Activated CD4-positive, alpha-beta T cell treated with anti-CD3 and anti-CD28 coated beads, Interleukin-2, amount 50 U/mL, for 4 hours (primary cell): ENCODE data around the gene SGPL1.
"Not testable (repeated sequence)": the region's sequence is repeated elsewhere in the genome, so short reads cannot be mapped to it uniquely, and the experiment has no call there.

Experiments used
- DNase-seq, 2 experiments: peaks; one replicate each; pipeline ENCODE4 v3.0.0-alpha.2; 2020

SGPL1 gene, protein sequence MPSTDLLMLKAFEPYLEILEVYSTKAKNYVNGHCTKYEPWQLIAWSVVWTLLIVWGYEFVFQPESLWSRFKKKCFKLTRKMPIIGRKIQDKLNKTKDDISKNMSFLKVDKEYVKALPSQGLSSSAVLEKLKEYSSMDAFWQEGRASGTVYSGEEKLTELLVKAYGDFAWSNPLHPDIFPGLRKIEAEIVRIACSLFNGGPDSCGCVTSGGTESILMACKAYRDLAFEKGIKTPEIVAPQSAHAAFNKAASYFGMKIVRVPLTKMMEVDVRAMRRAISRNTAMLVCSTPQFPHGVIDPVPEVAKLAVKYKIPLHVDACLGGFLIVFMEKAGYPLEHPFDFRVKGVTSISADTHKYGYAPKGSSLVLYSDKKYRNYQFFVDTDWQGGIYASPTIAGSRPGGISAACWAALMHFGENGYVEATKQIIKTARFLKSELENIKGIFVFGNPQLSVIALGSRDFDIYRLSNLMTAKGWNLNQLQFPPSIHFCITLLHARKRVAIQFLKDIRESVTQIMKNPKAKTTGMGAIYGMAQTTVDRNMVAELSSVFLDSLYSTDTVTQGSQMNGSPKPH

DNA sequence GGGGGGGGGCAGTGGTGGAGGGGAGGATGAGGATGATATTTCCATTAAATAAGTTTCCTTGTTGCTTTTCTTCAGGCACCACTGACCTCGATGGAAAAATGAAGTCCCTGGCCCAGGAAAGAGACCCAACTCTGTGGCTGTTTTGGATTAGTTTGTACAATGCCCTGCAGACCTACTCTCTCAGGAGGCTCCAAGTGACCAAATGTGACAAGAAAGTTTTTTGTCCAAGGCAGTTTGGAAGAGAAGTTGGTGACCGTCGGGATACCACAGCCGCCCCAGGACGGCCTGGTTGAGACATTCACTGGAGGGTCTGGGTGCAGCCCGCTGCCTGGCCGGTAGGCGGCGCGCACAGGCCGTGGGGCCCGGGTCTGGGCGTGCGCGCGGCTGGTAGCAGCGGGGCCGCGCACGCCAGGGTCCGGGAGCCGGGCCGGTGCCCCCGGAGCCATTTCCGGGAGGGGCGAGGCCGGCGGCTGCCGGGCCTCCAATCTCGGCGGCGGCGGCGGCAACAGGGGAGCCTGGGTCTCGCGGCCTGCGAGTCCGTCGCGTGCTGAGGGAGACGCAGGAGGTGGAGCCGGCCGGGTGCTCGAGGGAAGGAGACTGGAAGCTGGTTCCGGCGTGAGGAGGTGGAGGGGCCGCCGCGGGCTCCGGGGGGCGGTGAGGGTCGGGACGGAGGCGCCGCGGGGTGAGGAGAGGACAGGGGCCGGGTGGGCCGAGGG, at the start of gene SGPL1:
Gene SGPL1 (plus strand): TSS at position 445 of the 716 bp plus-strand sequence. CDS start 906 bp downstream, outside the sequence.
- DNase-seq, result peak; percentile 76 to 78

DNA sequence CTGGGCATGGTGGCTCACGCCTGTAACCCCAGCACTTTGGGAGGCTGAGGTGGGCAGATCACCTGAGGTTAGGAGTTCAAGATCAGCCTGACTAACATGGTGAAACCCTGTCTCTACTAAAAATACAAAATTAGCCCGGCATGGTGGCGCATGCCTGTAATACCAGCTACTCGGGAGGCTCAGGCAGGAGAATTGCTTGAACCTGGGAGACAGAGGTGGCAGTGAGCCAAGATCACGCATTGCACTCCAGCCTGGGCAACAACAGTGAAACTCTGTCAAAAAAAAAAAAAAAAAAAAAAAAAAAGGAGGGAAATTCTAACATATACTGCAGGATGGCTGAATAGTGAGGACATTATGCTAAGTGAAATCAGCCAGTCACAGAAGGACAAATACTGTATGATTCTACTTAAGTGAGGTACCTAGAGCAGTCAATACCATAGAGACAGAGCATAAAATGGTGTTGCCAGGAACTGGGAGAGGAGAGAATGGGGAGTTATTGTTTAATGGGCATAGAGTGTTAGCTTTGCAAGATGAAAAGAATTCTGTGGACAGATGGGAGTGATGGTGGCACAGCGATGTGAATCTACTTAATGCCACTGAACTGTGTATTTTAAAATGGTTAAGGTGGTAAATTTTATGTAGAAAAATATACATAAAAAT, 47.6 kb upstream of the SGPL1 start:
- not testable (repeated sequence) for DNase-seq

DNA sequence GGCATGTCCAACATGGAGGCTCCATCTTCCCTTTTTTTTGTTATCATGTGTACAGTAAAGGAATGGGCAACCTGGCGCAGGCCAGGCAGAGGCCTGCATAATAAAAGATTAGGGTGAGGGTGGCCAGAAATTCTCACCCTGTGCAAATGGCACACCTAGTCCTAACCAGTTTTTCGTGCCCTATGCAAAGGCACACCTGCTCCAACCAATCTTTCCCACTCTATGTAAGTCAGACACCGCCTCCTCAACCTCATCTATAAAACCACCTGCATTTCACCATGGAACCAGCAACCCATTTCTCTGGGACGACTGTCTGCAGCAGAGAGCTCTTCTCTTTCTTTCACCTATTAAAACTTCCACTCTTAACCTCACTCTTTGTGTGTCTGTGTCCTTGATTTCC, 46.6 kb upstream of the SGPL1 start:
- DNase-seq, result no peak

DNA sequence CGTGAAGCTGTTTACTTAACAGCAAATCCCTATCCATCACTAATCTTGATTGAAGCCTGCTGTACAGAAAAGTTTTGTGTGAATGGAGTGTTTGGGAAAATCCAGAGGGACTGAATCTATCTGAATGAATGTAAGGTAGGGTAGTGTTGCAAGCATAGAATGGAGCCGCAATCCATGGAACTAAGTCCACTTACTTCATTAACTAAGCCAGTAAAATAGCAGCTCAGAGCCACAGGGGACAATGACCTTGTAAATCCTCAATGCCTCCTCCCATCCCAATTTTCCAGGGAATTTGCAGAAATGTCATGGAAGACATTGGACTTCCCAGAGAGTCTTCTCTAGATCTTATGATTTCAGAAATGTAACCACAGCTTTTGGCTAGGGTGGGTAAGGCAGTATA, 45.7 kb upstream of the SGPL1 start:
- DNase-seq, result no peak

DNA sequence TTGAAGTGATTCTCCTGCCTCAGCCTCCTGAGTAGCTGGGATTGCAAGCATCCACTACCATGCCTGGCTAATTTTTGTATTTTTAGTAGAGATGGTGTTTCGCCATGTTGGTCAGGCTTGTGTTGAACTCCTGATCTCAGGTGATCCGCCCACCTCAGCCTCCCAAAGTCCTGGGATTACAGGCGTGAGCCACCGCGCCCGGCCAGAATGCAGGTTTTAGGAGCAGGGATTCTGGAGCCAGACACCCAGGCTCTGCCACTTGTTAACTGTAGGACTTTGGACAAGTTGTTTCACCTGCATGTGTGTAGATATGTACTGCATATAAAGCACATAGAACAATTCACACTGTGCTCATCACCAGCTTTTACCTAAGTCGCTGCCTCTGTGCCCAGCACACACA, 45.2 kb upstream of the SGPL1 start:
- not testable (repeated sequence) for DNase-seq

DNA sequence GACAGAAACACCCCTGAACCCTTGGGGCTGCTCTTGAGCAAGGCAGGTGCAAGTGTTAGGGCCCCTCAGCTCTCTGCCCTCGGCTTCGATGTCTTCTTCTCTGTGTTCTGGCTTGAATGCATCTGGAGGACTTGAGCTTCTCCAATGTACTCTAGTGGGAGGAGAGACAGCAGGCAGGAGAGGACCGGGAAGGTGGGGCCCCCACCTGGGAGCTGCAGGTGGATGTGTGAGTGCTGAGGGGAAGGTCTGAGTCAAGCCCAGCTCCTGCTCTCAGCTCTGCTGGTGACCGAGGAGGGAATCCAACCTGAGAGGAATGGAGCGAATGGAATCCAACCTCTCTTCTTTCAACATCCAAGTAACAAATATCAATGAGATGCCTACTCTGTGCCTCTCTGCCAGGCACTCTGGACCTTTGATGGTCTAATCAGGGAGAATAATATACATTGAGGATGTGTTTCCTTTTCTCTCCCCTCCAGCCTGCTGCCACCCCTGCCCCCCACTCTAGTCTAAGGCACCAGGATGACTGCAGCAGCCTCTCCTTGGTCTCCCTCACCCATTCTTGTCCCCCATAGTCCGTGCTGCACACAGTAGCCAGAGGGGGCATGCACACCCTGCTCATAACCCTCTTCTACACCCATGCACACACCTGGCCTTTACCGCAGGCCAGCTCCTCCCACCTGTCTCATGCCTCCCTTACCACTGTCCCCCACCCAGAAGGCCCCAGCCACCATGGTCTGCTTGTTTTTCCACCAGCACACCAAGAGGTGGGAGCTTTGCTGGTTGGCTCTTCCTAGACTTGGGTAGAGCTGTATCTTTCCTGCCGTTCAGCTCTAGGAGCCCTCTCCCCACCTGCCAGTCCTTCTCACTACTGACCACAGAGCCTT, 44.2 kb upstream of the SGPL1 start:
- no peak for DNase-seq

DNA sequence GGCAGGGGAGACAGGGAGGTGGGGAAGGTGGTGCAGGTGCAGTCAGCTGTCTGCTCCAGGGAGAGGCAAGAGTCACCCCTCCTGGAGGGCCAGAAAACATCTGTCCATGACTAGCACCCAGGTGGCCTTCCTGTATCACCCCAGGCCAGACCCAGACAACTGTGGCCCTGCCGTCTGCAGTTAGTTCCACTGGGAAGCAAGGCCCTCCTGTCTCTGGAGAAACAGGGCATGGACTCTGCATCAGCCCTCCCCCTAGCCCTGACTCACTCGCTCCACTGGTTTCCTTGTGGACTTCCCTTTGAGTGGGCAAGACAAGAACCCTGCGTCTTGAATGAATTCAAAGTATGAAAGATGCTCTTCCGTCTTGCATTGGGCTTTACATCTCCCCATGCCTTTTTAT, 43.1 kb upstream of the SGPL1 start:
- DNase-seq, result no peak

DNA sequence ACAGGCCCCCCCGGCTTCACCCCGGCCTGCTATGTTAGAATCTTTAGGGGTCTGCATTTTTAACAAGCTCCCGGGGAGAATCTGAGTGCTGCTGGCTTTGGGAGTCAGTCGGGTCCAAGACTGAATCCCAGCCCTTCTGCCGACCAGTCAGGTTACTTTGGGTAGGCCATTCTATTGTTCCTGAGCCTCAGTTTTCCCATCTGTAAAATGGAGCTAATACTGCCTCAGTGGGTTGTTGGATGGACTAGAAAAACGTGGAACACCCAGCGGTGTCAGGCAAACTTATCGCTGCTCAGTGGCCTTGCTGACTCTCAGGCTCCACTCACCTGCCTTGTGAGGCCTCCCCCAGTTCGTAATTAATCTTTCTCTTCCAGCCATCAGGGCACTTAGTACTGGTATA, 42.3 kb upstream of the SGPL1 start:
- no peak for DNase-seq

DNA sequence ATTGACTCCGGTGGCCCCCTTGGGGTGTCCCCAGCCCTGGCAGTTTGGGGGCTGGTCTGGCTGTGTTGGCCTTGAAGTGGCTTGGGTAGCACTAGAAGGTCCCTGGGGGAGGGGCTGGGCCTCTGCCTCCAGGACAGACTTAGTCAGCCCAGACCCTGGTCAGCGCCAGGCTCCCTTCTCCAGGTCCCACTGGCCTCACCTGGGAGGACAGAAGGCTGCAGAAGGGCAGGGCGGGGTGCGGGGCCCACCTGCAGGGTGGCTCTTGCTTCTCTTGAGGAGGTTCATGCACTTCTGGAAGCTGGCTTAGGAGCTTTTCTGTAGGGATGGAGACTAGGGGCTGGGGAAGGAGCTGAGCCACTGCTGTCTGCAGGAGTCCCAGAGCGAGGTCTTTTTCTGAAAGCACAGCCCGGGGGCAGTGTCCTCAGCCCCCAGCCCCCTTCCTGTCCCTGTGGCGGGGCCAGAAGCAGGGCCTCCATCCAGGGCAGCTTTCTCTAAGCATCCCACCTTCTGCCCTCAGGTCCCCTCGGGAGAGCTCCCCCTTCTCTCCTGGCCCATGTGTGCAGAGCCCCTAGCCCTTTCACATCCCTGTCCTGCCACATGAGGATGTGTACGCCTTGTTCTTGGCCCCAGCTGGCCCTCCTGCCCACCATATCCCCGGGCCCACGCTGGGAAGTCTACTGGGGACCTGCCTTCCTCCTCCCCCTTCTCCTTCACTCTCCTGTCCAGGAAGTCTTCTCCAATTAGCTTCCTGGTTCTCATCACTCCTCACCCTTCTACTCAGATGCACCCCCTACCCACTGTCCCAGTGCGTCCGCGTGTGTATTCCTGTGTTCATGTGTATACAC, 41.6 kb upstream of the SGPL1 start:
- DNase-seq, result no peak

DNA sequence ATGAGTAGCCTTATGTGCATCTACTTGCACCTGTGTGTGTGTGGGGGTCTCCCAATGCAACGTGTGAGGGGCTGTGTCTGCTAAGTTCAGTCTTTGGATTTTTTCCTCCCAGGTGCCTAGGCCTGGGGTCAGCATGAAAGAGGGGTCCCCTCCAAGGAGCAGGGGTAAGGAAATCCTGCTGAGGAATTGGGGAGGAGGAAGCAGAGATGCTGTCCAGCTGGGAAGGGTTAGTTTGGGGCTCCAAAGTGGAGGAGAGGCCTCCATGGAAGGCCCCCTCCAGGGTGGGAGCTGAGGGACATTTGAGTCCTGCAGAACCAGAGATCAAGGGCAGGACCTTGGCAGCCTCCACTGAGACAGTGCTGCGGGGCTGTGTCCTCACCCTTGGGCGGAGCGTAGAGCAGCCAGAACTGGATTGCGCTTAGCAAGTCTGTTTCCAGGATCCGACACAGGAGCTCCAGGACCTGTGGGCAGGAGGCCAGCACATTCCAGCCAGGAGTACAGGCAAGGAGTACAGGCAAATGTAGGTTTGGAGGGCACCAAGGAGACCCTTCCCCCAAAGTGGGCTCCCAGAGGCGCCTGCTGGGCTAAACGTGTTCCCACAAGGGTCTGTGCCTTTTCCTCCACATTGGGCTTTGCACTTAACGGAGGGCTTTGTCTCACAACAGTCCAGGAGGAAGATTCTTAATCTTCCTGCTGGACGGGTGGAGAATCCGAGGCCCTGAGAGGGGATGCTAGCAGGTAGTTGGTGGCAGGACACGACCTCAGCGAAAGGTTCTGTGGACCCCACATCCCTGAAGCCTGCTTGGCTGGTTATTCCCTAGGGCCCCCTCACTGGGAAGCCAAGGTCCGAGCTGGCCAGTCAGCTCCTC, 40.7 kb upstream of the SGPL1 start:
- DNase-seq, result no peak

DNA sequence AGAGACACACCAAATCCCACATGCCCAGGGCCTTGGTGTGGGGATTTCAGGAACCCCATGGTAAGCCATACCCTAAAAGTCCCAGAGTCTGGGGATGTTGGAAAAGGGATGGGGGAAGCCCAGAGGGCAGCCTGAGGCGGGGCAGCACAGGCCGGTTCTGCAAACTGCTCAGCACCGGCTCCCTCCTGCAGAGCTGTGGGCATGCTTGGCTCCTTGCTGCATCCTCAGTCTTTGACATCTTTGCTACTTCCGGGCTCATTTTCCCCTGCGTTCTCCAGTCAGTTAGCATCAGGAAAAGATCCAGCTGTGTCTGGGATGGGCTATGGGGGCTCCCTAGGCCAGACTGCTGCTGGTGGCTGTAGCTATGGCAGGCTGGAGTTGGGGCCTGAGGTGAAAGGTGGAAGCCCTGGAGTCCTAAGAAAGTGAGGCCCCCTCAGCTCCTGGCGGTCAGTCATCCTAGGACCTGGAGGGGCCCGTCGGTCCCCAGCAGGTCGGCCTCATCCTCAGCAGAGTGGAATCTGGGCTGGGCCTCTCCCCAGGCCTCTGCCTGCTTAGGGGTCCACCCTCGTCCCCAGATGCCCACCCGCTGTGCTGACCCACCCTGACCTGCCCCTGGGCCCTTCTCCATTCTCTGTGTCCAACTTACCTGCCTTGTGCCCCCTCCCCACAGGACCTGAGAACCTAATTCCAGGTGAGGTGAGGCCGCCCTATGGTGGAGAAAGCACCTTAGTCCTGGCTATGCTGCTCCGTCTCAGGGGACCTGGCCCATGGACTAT, 39.9 kb upstream of the SGPL1 start:
- DNase-seq, result no peak

DNA sequence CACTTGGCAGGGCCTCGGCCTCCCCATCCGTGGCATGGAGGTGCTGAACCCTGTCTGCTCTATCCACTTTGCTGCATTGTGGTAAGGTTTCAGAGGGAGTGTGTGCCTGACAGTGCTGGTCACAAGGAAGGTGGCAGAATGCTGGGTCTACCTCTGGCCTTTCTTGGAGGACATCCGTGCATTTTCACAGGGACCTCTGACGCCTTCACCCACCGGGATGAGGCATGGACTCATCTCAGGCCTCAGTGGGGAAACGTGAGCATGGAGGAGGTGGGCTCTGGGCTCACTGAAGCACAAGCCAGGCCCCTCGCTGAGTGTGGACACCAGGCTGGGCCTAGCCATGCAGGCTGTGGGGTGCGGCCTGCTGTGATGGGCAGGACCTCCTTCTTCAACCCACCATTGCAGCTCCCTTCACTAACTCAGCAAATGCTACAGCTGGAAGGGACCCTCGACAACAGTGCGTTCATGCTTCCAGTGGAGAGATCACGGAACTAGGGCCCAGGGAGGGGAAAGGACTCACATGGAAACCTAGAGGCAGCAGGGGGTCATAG, 39.2 kb upstream of the SGPL1 start:
- no peak for DNase-seq

DNA sequence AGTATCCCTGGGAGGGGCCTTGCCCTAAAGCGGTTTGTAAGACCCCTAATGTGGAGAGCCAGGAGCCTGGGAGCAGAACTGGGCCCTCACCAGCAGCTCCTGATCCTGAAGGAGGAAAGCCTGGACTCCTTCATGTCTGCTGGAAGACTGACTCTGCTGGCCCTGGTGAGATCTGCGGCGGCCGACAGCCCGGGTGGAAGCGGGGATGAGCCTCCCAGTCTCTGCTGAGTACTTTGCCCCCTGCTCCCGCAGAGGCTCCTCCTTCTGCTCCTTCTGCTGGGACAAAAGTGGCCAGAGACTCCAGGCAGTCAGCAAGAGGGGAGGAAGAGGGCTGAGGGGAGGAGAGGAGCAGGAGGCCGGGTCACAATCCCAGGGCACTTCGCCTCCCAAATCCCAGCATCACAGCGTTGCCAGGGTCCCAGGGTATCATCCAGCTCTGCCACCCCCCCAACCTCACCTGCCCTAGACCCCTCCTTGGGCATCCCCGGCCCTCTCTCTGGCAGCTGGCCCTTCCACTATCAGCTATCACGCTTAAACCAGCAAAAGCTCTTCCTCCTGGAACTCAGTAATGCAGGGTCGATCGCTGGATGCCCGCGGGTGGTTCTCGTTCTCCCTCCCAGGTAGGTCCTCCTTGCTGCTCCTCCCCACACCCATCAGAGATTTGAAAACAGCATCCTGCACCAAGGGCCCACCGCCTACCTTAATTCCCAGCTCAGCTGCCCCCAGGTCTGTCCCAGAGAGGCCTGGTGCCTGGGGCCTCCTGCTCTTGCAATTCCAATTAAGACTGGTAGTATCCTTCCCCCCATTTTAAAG, 38.5 kb upstream of the SGPL1 start:
- no peak for DNase-seq

DNA sequence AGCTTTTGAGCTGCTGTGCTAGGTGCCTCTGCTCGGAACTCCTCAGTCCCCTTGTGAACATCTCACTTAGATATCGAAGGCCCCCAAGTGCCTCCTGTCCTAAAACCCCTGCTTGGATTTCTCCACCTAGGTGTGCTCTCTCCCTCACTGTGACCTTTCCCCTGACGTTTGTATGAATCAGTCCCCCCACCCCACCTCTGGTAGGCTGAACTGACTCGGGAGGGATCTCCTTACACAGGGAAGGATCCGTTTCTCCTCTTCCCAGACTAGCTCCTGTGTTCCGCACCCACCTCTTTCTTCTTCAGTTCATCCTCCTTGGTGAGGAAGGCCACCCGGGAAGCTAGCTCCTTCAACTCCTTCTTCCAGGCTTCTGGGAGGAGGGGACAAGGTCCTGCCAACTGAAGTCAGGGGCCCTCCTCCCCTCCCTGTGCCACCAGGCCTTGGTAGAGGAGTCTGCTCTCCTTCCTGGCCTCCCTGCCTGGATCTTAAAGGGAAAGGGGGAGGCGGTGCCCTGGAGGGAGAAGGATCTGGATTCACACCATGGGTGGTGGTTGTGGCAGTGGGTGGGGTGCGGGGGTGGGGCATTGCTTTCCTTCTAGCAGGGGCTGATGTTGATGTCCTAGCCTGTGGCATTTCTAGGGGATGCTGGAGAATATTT, 37.4 kb upstream of the SGPL1 start:
- no peak for DNase-seq

DNA sequence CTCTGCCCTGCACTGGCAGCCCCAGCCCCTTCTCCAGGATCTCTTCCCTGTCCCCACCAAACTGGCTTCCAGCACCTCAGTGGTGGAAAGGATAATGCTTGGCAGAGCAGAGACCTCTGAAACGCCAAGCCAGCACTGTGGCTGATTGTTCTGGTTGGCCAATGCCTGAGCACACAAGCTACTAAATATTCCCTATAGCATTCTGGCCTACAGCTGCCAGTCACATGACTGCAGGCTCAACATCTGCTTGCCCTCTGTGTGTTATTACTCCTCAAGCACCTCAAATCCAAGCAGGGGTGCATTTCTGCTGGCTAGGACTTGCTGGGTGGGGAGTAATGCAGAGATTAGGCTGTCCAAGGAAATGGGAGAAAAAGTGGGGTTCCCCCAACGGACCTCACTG, 36.7 kb upstream of the SGPL1 start:
- no peak for DNase-seq

DNA sequence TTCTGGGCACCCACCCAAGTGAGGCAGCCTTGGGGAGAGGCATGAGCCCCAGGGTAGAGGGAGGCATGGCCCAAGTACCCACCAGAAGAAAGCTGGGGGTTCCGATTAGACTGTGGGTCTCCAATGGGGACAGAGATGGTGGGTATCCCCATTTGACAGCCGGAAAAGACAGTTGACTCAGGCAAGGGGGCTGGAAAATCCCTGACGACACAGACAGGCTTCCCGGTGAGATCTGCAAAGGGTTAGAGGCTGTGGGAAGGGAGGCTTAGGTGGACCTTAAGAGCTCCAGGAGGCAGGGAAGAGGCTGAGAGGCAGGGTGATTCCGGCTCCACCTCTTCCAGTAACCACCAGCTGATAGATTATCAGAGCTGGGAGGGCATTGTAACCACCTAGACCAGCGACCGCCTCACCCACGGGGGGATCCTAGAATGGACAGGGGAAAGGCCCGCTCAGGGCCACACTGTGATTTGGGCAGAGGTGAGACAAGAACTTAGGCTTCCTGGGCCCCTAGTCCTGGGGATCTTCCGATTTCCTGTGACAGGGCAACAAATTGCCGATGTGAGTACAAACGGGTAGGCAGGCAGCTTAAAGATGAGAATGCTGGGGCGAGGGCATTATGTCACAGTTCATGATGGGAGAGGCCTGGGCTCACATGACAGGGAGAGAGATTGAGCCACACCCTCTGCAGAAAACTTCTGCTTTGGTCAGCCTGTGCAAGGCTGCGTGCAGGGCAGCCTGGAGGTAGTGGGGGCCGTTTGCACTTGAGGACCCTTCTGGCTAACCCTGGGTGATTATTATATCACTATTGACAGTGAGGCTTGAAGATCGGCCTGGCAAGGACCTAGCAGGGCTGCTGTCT, 36.0 kb upstream of the SGPL1 start:
- DNase-seq, result no peak

DNA sequence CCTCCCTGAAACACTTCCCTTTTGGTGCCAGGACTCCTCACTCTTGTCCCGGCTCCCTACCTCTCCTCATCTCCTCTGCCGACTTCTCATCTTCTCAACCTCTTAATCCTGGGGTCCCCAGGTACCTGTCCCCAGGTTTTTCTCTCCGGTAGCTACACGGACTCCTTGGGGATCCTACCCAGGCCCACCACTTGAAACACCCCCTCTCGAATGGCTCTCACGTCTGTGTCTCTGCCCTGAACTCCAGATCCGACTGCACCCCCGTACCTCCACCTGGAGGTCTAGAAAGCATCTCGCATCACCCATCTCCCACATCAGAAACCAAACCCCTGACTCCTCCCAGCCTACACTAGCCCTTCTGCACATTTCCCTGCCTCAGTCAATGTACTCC, 35.4 kb upstream of the SGPL1 start:
- DNase-seq, result no peak
